Skin epidermis (tissue), 12 donors: ENCODE results near the gene KCNMA1.
A peak's percentile ranks its signal among the peaks of the same experiment; 100 is the strongest.
"Not testable (repeated sequence)": the region's sequence is repeated elsewhere in the genome, so short reads cannot be mapped to it uniquely, and the experiment has no call there.

Source experiments
- H3K27ac ChIP-seq, 21 experiments: fragments of 200-600 bp; sonication (generic) in 11 of 21; one replicate each; pipeline ENCODE4 v1.5.0; 2020; ENCODE audit warnings: mild to moderate bottlenecking in 3 of 21, inconsistent platforms in 2 of 21, moderate library complexity in 2 of 21
- H3K4me3 ChIP-seq, 7 experiments: fragments of 200-600 bp; sonication (generic) in 2 of 7; one replicate each; pipeline ENCODE4 v1.5.0; 2020; ENCODE audit warnings: inconsistent platforms in 2 of 7, mild to moderate bottlenecking in 2 of 7, moderate library complexity in 1 of 7

The KCNMA1 gene

GRCh38 chr10:77666821-77667220 lies 29.2 kb upstream of the KCNMA1 start:
- no peak overlapping the region for H3K4me3 ChIP-seq
- H3K27ac ChIP-seq = no peak overlapping the region

- Histone ChIP-seq H3K27ac (no peak overlapping the region), H3K4me3 (no peak overlapping the region)
Observed at GRCh38 chr10:77664696-77665095, 27.1 kb upstream of the KCNMA1 start.

GRCh38 chr10:77664008-77664407 lies 26.4 kb upstream of the KCNMA1 start:
- H3K27ac ChIP-seq = no peak overlapping the region
- H3K4me3 ChIP-seq = no peak overlapping the region

- H3K27ac ChIP-seq = no peak overlapping the region
- H3K4me3 ChIP-seq = no peak overlapping the region
Observed at GRCh38 chr10:77661674-77662073, 24.1 kb upstream of the KCNMA1 start.

- Histone ChIP-seq H3K4me3 (no peak overlapping the region), H3K27ac (no peak overlapping the region)
Observed at GRCh38 chr10:77661100-77661499, 23.5 kb upstream of the KCNMA1 start.

- not testable (repeated sequence) for H3K27ac ChIP-seq, H3K4me3 ChIP-seq
Observed at GRCh38 chr10:77659046-77659670, 21.6 kb upstream of the KCNMA1 start.

- no peak overlapping the region for H3K4me3 ChIP-seq
- H3K27ac ChIP-seq = no peak overlapping the region
Observed at GRCh38 chr10:77653210-77653609, 15.6 kb upstream of the KCNMA1 start.

- no peak overlapping the region for H3K4me3 ChIP-seq
- H3K27ac ChIP-seq = no peak overlapping the region
Observed at GRCh38 chr10:77649333-77650331, 12.0 kb upstream of the KCNMA1 start.

- H3K27ac ChIP-seq = no peak overlapping the region
Observed at GRCh38 chr10:77648472-77648871, 10.9 kb upstream of the KCNMA1 start.

GRCh38 chr10:77647543-77648293 lies 10.1 kb upstream of the KCNMA1 start:
- Histone ChIP-seq H3K4me3 (no peak overlapping the region), H3K27ac (no peak overlapping the region)

More at GRCh38 chr10:77648472-77648871, 10.9 kb upstream of the KCNMA1 start:
- no peak overlapping the region for H3K4me3 ChIP-seq

GRCh38 chr10:77644557-77645243 lies 7.1 kb upstream of the KCNMA1 start:
- Histone ChIP-seq H3K4me3 (no peak overlapping the region), H3K27ac (no peak overlapping the region)

- H3K27ac ChIP-seq = no peak overlapping the region
- H3K4me3 ChIP-seq = no peak overlapping the region
Observed at GRCh38 chr10:77643795-77644468, 6.3 kb upstream of the KCNMA1 start.

GRCh38 chr10:77641788-77642397 lies 4.3 kb upstream of the KCNMA1 start:
- Histone ChIP-seq H3K27ac (no peak overlapping the region), H3K4me3 (no peak overlapping the region)

- Histone ChIP-seq H3K27ac (no peak overlapping the region), H3K4me3 (no peak overlapping the region)
Observed at GRCh38 chr10:77641344-77641743, 3.7 kb upstream of the KCNMA1 start.

- H3K27ac ChIP-seq = no peak overlapping the region
- H3K4me3 ChIP-seq = no peak overlapping the region
Observed at GRCh38 chr10:77640167-77640566, 2.6 kb upstream of the KCNMA1 start.

GRCh38 chr10:77639756-77640155 lies 2.1 kb upstream of the KCNMA1 start:
- H3K27ac ChIP-seq = no peak overlapping the region
- no peak overlapping the region for H3K4me3 ChIP-seq

- Histone ChIP-seq H3K4me3 (peak overlapping the region in 6 of 7 experiments; percentile 5 to 46 (median 28)), H3K27ac (peak overlapping the region in 2 of 21 experiments; percentile 16 to 49)
Observed at GRCh38 chr10:77638321-77639101, 903 bp upstream of the KCNMA1 start.

GRCh38 chr10:77636967-77637531 lies 559 bp downstream of the KCNMA1 start:
- Histone ChIP-seq H3K27ac (peak overlapping the region in 1 of 21 experiments; percentile 16), H3K4me3 (peak overlapping the region; percentile 18 to 46 (median 27))
